T-cell (primary cell): ENCODE results near the gene KPNB1. TPM values are rescaled to one million over a fixed set of nuclear protein-coding genes. Genes with fewer than 3 reads are reported as not detected.

Source experiments
- ATAC-seq, 4 experiments: fragments of 200-7000 bp in 3 of 4; fragments of 150-1000 bp in 1 of 4; cut with Tn5 transposase; replicated peaks in 1 of 4; 1 replicate in 3 of 4; 2 replicates in 1 of 4; pipeline ENCODE4 v1.10.0; 2021; ENCODE audit warnings: moderate library complexity in 3 of 4, mild to moderate bottlenecking in 2 of 4, moderate number of reproducible peaks in 1 of 4
- CTCF ChIA-PET, 2 donors: fragments of 300-600 bp; sonication (Branson Sonifier 250); formaldehyde crosslinking; loops; one replicate each; lab custom pipeline; 2022; ENCODE audit warnings: antibody characterized with exemption in 2 of 2; lab: Charles Lee
- POLR2A ChIA-PET, 2 donors: fragments of 300-600 bp; sonication (Branson Sonifier 250); formaldehyde crosslinking; loops; one replicate each; lab custom pipeline; 2022; ENCODE audit warnings: antibody characterized with exemption in 2 of 2; lab: Charles Lee
- DNase-seq, 35 experiments: peaks; one replicate each; pipeline versions ENCODE4 v3.0.0 to v3.0.0-alpha.2; 2013 to 2023
- H3K27ac ChIP-seq: one replicate; pipeline ENCODE4 v1.5.1; 2013; ENCODE audit warnings: low read length
- H3K27me3 ChIP-seq, 2 experiments: replicated peaks in 1 of 2; 1 replicate in 1 of 2; 2 replicates in 1 of 2; pipeline versions ENCODE4 v1.6.1 to v1.7.0; 2013; ENCODE audit warnings: low read length in 1 of 2, mixed read lengths in 1 of 2; ENCODE audit not compliant: control insufficient read depth in 2 of 2, insufficient read depth in 2 of 2; ENCODE audit errors: extremely low read depth in 1 of 2
- H3K36me3 ChIP-seq, 2 donors: 1 replicate in 1 of 2; 2 replicates in 1 of 2; pipeline versions ENCODE4 v1.6.1 to v1.7.0; 2013; ENCODE audit warnings: low read length in 1 of 2; ENCODE audit not compliant: control insufficient read depth in 2 of 2, insufficient read depth in 1 of 2; ENCODE audit errors: extremely low read depth in 1 of 2
- H3K4me1 ChIP-seq, 2 experiments: 1 replicate in 1 of 2; 2 replicates in 1 of 2; pipeline versions ENCODE4 v1.6.1 to v1.7.0; 2013; ENCODE audit warnings: low read length in 2 of 2, mixed read lengths in 1 of 2; ENCODE audit not compliant: insufficient read depth in 2 of 2, control insufficient read depth in 1 of 2; ENCODE audit errors: extremely low read depth in 1 of 2
- H3K4me3 ChIP-seq, 2 donors: 1 replicate in 1 of 2; 2 replicates in 1 of 2; pipeline versions ENCODE4 v1.5.1 to v1.7.0; 2013; ENCODE audit warnings: mild to moderate bottlenecking in 2 of 2, low read length in 1 of 2, moderate library complexity in 1 of 2; ENCODE audit not compliant: control insufficient read depth in 1 of 2; ENCODE audit errors: extremely low read depth in 1 of 2
- H3K9me3 ChIP-seq: 2 replicates; pipeline ENCODE4 v1.7.0; 2013
- H3K27ac Mint-ChIP-seq, 2 donors: one replicate each; pipeline ENCODE4 v1.8.0; 2020 to 2021; ENCODE audit warnings: mild to moderate bottlenecking in 2 of 2, mixed read lengths in 2 of 2
- H3K27me3 Mint-ChIP-seq, 2 donors: one replicate each; pipeline ENCODE4 v1.8.0; 2021 to 2022; ENCODE audit warnings: mixed read lengths in 2 of 2
- H3K36me3 Mint-ChIP-seq: one replicate; pipeline ENCODE4 v1.8.0; 2021; ENCODE audit warnings: mixed read lengths
- H3K4me1 Mint-ChIP-seq, 3 donors: one replicate each; pipeline ENCODE4 v1.8.0; 2020 to 2022; ENCODE audit warnings: mixed read lengths in 3 of 3, mild to moderate bottlenecking in 1 of 3
- H3K4me3 Mint-ChIP-seq, 3 donors: one replicate each; pipeline ENCODE4 v1.8.0; 2020 to 2022; ENCODE audit warnings: mild to moderate bottlenecking in 3 of 3, mixed read lengths in 3 of 3, moderate library complexity in 3 of 3
- H3K9me3 Mint-ChIP-seq, 3 donors: one replicate each; pipeline ENCODE4 v1.8.0; 2020 to 2022; ENCODE audit warnings: mixed read lengths in 3 of 3
- WGBS: methylation state at CpG from one replicate; pipeline ENCODE4 v1.1.5; 2013; ENCODE audit warnings: missing lambda C conversion rate; ENCODE audit not compliant: insufficient coverage; 5-methylcytosine and 5-hydroxymethylcytosine counted together
- total RNA-seq, 35 experiments: library from RNA in 6 of 35; stranded (reverse) in 6 of 35; fragments of 120-200 nt in 1 of 35; gene quantifications; one replicate each; pipeline versions ENCODE4 v1.2.1 to v1.2.4 and lab custom pipeline; 2013 to 2026

The KPNB1 gene
- total RNA-seq, 5 donors from 2014 or later (not counting 1 experiment from before 2014, with no cell fraction given), result 216 to 262 (median 240) TPM

DNA sequence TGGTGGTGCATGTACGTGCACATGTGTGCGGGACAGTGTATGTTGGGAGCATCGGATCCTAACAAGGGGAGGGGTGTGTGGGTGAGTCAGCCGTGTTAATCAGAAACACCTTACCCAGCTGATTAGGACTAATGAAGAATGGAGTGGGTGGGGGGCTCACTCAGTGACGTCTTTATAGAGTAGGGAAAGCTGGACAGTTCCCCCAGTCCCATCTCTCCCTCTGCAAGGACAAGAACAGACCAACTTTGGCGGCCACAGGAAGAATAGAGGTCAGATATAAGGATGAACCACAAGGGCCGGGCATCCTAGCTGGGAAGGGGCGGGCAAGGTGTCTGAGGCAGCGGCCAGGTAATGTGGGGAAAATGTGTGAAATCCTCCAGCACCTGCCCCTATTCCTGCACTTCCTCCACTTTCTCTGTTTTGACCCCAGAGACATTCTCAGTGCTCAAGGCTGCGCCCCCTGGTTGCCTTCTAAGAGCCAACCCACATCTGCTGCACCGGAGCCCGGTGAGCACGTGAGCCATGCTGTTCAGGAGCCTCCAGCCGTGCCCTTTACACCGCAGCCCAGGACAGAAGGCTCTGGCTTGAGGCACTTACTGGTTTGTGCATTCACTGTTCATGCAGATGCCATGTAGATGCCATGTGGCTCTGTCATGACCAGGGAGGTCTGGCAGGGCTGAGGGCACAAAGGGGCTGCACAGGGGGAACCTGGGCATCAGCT lies 64.4 kb downstream of the KPNB1 start:
- Histone ChIP-seq H3K9me3 (no peaks in the 10 kb centered on the region), H3K4me3 (no peak overlapping the region), H3K36me3 (peaks cover 0 to 7% of the 10 kb centered on the region in 2 donors), H3K4me1 (peaks cover 7 to 89% of the 10 kb centered on the region in 2 experiments), H3K27me3 (peaks cover 0 to 6% of the 10 kb centered on the region in 2 experiments), H3K27ac (peak overlapping the region; percentile 13)
- ATAC-seq (peak in 2 of 4 experiments; percentile 24 to 33), DNase-seq (peak in 1 of 35 experiments; percentile 56)
- H3K9me3 Mint-ChIP-seq, result no peaks in the 10 kb centered on the region
- POLR2A ChIA-PET, result no interaction called here
- no peaks in the 10 kb centered on the region for H3K27me3 Mint-ChIP-seq
- peaks cover 9% of the 10 kb centered on the region for H3K36me3 Mint-ChIP-seq
- H3K4me1 Mint-ChIP-seq, result peaks cover 26 to 74% (median 54%) of the 10 kb centered on the region in 3 donors
- 67% methylated on average over 9 of the region's 15 CpGs for WGBS
- H3K4me3 Mint-ChIP-seq, result no peak overlapping the region
- CTCF ChIA-PET, result interaction anchor here in 1 of 2 donors (0.7 to 1.4 kb wide), 2 partner anchors 15 to 18 kb away, joined by 4 to 6 read pairs; partner anchors contain the start of gene TBX21
- H3K27ac Mint-ChIP-seq, result peak overlapping the region in 1 of 2 donors; percentile 65

GRCh38 chr17:47714773-47715396 lies 65.2 kb downstream of the KPNB1 start:
- H3K9me3 Mint-ChIP-seq, result no peaks in the 10 kb centered on the region

DNA sequence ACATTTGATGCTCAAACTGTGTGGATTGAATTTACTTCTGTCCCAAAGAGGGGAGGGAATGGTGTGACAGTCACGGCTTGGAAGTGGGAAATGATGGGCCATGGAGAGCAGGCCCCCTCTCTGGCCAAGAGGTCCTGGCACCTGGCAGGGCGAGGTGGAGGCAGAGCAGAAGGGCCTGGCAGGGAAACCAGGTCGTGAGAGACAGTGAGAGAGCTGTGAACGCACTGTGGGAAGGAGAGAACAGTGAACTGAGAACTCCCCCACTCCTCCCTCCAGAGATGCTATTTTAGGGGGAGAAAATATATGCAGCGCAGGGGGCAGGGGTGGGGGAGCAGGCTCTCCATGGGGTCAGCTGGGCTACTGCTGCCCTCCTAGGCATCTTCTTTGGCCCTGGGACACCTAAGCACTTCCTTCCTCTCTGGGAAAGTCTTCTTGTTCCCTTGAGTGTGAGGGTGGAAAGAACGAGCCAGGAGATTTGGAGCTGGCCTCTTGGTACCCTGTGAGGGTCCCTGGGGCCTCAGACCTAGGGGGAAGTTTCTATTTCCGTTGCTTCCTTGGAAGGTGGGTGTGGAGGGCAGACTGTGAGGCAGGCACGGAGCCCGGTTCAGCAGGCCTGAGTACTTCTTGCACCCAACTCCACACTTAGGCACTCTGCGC lies 66.1 kb downstream of the KPNB1 start:
- Mint-ChIP-seq H3K27me3 (no peaks in the 10 kb centered on the region), H3K36me3 (peaks cover under 1% of the 10 kb centered on the region), H3K9me3 (no peaks in the 10 kb centered on the region), H3K27ac (peak overlapping the region; percentile 61 to 72), H3K4me1 (peaks cover 43 to 91% (median 70%) of the 10 kb centered on the region in 3 donors), H3K4me3 (no peak overlapping the region)
- POLR2A ChIA-PET, result no interaction called here
- Histone ChIP-seq H3K4me1 (peaks cover 9 to 100% of the 10 kb centered on the region in 2 experiments), H3K27me3 (peaks cover 0 to 9% of the 10 kb centered on the region in 2 experiments), H3K9me3 (no peaks in the 10 kb centered on the region), H3K4me3 (no peak overlapping the region), H3K27ac (peak overlapping the region; percentile 50), H3K36me3 (peaks cover 0 to 2% of the 10 kb centered on the region in 2 donors)
- WGBS, result 83% methylated on average over 1 of the region's 10 CpGs
- CTCF ChIA-PET, result interaction anchor here in 1 of 2 donors (1.1 kb wide), 1 partner anchor 17 kb away, joined by 3 read pairs; the partner anchor contains the start of gene TBX21
- ATAC-seq (no peak), DNase-seq (no peak)

More at GRCh38 chr17:47714773-47715396, 65.2 kb downstream of the KPNB1 start:
- no peaks in the 10 kb centered on the region for H3K9me3 ChIP-seq
- Mint-ChIP-seq H3K27me3 (no peaks in the 10 kb centered on the region), H3K36me3 (peaks cover 6% of the 10 kb centered on the region), H3K4me3 (peak overlapping the region in 1 of 3 donors; percentile 42), H3K27ac (peak overlapping the region; percentile 61 to 72), H3K4me1 (peaks cover 33 to 82% (median 61%) of the 10 kb centered on the region in 3 donors)
- ChIA-PET CTCF (interaction anchor here in 1 of 2 donors (0.7 to 1.4 kb wide), 2 partner anchors 16 to 18 kb away, joined by 4 to 6 read pairs; partner anchors contain the start of gene TBX21), POLR2A (no interaction called here)
- H3K36me3 ChIP-seq, result peaks cover 0 to 2% of the 10 kb centered on the region in 2 donors
- DNase-seq, result peak in 7 of 35 experiments; percentile 20 to 51 (median 32)
- peak in 2 of 4 experiments; percentile 14 for ATAC-seq
- 67% methylated on average over 2 of the region's 6 CpGs for WGBS
- peak overlapping the region; percentile 50 for H3K27ac ChIP-seq
- H3K27me3 ChIP-seq, result peaks cover 0 to 6% of the 10 kb centered on the region in 2 experiments
- H3K4me1 ChIP-seq, result peaks cover 9 to 96% of the 10 kb centered on the region in 2 experiments
- no peak overlapping the region for H3K4me3 ChIP-seq

DNA sequence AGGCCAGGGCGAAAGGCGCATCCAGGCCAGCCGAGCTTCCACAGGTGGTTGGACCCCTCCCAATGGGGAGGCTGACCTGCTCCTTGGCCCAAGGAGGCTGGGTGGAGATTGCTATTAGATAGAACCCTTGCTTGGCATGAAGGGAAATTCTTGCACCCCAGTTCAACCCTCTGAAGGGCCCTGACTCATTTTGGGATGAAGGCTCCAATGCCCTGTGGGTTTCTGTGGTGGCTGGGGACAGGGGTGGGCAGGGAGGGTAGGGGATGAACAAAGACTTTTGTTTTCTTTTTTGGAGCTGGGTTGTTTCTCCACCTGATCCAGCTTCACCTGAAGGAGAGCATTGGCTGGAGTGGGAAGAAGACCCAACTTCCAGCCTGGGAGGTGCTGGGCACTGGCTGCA lies 66.7 kb downstream of the KPNB1 start:
- Mint-ChIP-seq H3K9me3 (no peaks in the 10 kb centered on the region), H3K4me3 (no peak overlapping the region), H3K36me3 (no peaks in the 10 kb centered on the region), H3K27ac (peak overlapping the region; percentile 41 to 72), H3K27me3 (no peaks in the 10 kb centered on the region), H3K4me1 (peaks cover 48 to 96% (median 75%) of the 10 kb centered on the region in 3 donors)
- no peaks in the 10 kb centered on the region for H3K36me3 ChIP-seq
- 94% methylated on average over 3 of the region's 3 CpGs for WGBS
- DNase-seq (no peak), ATAC-seq (no peak)
- H3K9me3 ChIP-seq, result no peaks in the 10 kb centered on the region
- H3K4me1 ChIP-seq, result peaks cover 12 to 100% of the 10 kb centered on the region in 2 experiments
- H3K27me3 ChIP-seq, result peaks cover 0 to 10% of the 10 kb centered on the region in 2 experiments
- H3K27ac ChIP-seq, result peak overlapping the region; percentile 50
- POLR2A ChIA-PET, result no interaction called here
- CTCF ChIA-PET, result interaction anchor here in 1 of 2 donors (1.1 kb wide), 1 partner anchor 17 kb away, joined by 3 read pairs; the partner anchor contains the start of gene TBX21
- no peak overlapping the region for H3K4me3 ChIP-seq

- no peak overlapping the region for H3K4me3 Mint-ChIP-seq
- peaks cover 54 to 96% (median 79%) of the 10 kb centered on the region in 3 donors for H3K4me1 Mint-ChIP-seq
- DNase-seq (peak in 1 of 35 experiments; percentile 57), ATAC-seq (peak in 1 of 4 experiments; percentile 34)
- CTCF ChIA-PET, result interaction anchor here in 1 of 2 donors (2.1 kb wide), 1 partner anchor 16 kb away, joined by 6 read pairs; no protein-coding TSS in a partner anchor
- H3K9me3 Mint-ChIP-seq, result no peaks in the 10 kb centered on the region
- POLR2A ChIA-PET, result no interaction called here
- H3K27me3 Mint-ChIP-seq, result peaks cover 0 to 2% of the 10 kb centered on the region in 2 donors
- Histone ChIP-seq H3K4me3 (no peak overlapping the region), H3K9me3 (no peaks in the 10 kb centered on the region), H3K36me3 (no peaks in the 10 kb centered on the region), H3K4me1 (peaks cover 11 to 100% of the 10 kb centered on the region in 2 experiments), H3K27me3 (peaks cover 0 to 18% of the 10 kb centered on the region in 2 experiments), H3K27ac (no peak overlapping the region)
- H3K27ac Mint-ChIP-seq, result peak overlapping the region in 1 of 2 donors; percentile 83
- no peaks in the 10 kb centered on the region for H3K36me3 Mint-ChIP-seq
- WGBS, result no CpG with 5 or more reads among the region's 2 CpGs
Observed at GRCh38 chr17:47717261-47717697, 67.6 kb downstream of the KPNB1 start.
